Immature natural killer cell (primary cell): Measurements from ENCODE around the gene WWOX. TPM values are rescaled to one million over a fixed set of nuclear protein-coding genes. Genes with fewer than 3 reads are reported as not detected.

Source experiments
- DNase-seq, 3 donors: peaks; one replicate each; pipeline ENCODE4 v3.0.0; 2022; ENCODE audit warnings: mixed read lengths in 1 of 3
- H3K27ac Mint-ChIP-seq, 6 donors: one replicate each; pipeline ENCODE4 v1.8.0; 2020; ENCODE audit warnings: mixed read lengths in 6 of 6, mild to moderate bottlenecking in 5 of 6, inconsistent platforms in 4 of 6, moderate library complexity in 3 of 6
- H3K27me3 Mint-ChIP-seq, 3 donors: one replicate each; pipeline ENCODE4 v1.8.0; 2020 to 2021; ENCODE audit warnings: low read depth in 3 of 3, mild to moderate bottlenecking in 3 of 3, mixed read lengths in 3 of 3, moderate library complexity in 3 of 3, inconsistent platforms in 1 of 3
- H3K36me3 Mint-ChIP-seq, 3 donors: one replicate each; pipeline ENCODE4 v1.8.0; 2020; ENCODE audit warnings: mixed read lengths in 3 of 3, inconsistent platforms in 2 of 3, mild to moderate bottlenecking in 2 of 3
- H3K4me1 Mint-ChIP-seq, 2 donors: one replicate each; pipeline ENCODE4 v1.8.0; 2020; ENCODE audit warnings: inconsistent platforms in 2 of 2, mild to moderate bottlenecking in 2 of 2, mixed read lengths in 2 of 2, moderate library complexity in 1 of 2
- H3K4me3 Mint-ChIP-seq, 5 donors: one replicate each; pipeline ENCODE4 v1.8.0; 2020; ENCODE audit warnings: mild to moderate bottlenecking in 5 of 5, mixed read lengths in 5 of 5, inconsistent platforms in 3 of 5, moderate library complexity in 3 of 5
- H3K9me3 Mint-ChIP-seq, 6 donors: one replicate each; pipeline ENCODE4 v1.8.0; 2020; ENCODE audit warnings: mild to moderate bottlenecking in 6 of 6, mixed read lengths in 6 of 6, inconsistent platforms in 4 of 6, moderate library complexity in 3 of 6
- polyA plus RNA-seq, 3 donors: library from polyadenylated mRNA; unstranded; fragments of 300-500 nt; fragmentation: Illumina TruSeq; gene quantifications; one replicate each; pipeline ENCODE4 v1.2.3, GENCODE V29; 2021

The WWOX gene
- polyA plus RNA-seq, 3 donors from 2014 or later, result 9.0 to 13.9 (median 12.3) TPM

GRCh38 chr16:78290395-78290794 lies 190.9 kb downstream of the WWOX start:
- Mint-ChIP-seq H3K36me3 (peaks cover 0 to 7% (median 0%) of the 10 kb centered on the region in 3 donors), H3K27ac (no peak overlapping the region), H3K4me1 (no peaks in the 10 kb centered on the region), H3K9me3 (no peaks in the 10 kb centered on the region), H3K4me3 (no peak overlapping the region), H3K27me3 (peaks cover 0 to 4% (median 4%) of the 10 kb centered on the region in 3 donors)
- no peak for DNase-seq

GRCh38 chr16:78290872-78291591 lies 191.6 kb downstream of the WWOX start:
- Mint-ChIP-seq H3K27ac (no peak overlapping the region), H3K4me1 (no peaks in the 10 kb centered on the region), H3K27me3 (peaks cover 0 to 4% (median 4%) of the 10 kb centered on the region in 3 donors), H3K36me3 (peaks cover 0 to 7% (median 0%) of the 10 kb centered on the region in 3 donors), H3K9me3 (no peaks in the 10 kb centered on the region), H3K4me3 (no peak overlapping the region)
- no peak for DNase-seq

- Mint-ChIP-seq H3K27me3 (peaks cover 0 to 4% (median 4%) of the 10 kb centered on the region in 3 donors), H3K27ac (no peak overlapping the region)
These were observed 192.2 kb downstream of the WWOX start for GRCh38 chr16:78291604-78292003.

GRCh38 chr16:78292086-78292843 lies 192.8 kb downstream of the WWOX start:
- H3K27me3 Mint-ChIP-seq, result peaks cover 0 to 4% (median 4%) of the 10 kb centered on the region in 3 donors
- no peak overlapping the region for H3K27ac Mint-ChIP-seq
- H3K9me3 Mint-ChIP-seq, result no peaks in the 10 kb centered on the region
- H3K4me1 Mint-ChIP-seq, result no peaks in the 10 kb centered on the region
- peaks cover 0 to 7% (median 0%) of the 10 kb centered on the region in 3 donors for H3K36me3 Mint-ChIP-seq
- no peak for DNase-seq
- H3K4me3 Mint-ChIP-seq, result no peak overlapping the region

More at GRCh38 chr16:78291604-78292003, 192.2 kb downstream of the WWOX start:
- Mint-ChIP-seq H3K36me3 (peaks cover 0 to 7% (median 0%) of the 10 kb centered on the region in 3 donors), H3K4me3 (no peak overlapping the region), H3K9me3 (no peaks in the 10 kb centered on the region), H3K4me1 (no peaks in the 10 kb centered on the region)
- DNase-seq, result no peak

- no peaks in the 10 kb centered on the region for H3K9me3 Mint-ChIP-seq
- H3K4me3 Mint-ChIP-seq, result no peak overlapping the region
- no peak overlapping the region for H3K27ac Mint-ChIP-seq
- no peaks in the 10 kb centered on the region for H3K4me1 Mint-ChIP-seq
- peaks cover 0 to 4% (median 4%) of the 10 kb centered on the region in 3 donors for H3K27me3 Mint-ChIP-seq
- H3K36me3 Mint-ChIP-seq, result peaks cover 0 to 7% (median 4%) of the 10 kb centered on the region in 3 donors
- no peak for DNase-seq
These were observed 193.5 kb downstream of the WWOX start for GRCh38 chr16:78292844-78293380.

- Mint-ChIP-seq H3K9me3 (no peaks in the 10 kb centered on the region), H3K27ac (no peak overlapping the region), H3K27me3 (peaks cover 0 to 4% (median 4%) of the 10 kb centered on the region in 3 donors), H3K4me3 (no peak overlapping the region), H3K4me1 (no peaks in the 10 kb centered on the region), H3K36me3 (peaks cover 0 to 7% (median 5%) of the 10 kb centered on the region in 3 donors)
- no peak for DNase-seq
These were observed 195.2 kb downstream of the WWOX start for GRCh38 chr16:78294538-78295225.

GRCh38 chr16:78297066-78297666 lies 197.7 kb downstream of the WWOX start:
- Mint-ChIP-seq H3K4me3 (no peak overlapping the region), H3K9me3 (no peaks in the 10 kb centered on the region), H3K27me3 (peaks cover 0 to 4% (median 2%) of the 10 kb centered on the region in 3 donors), H3K4me1 (no peaks in the 10 kb centered on the region), H3K36me3 (peaks cover 0 to 7% (median 5%) of the 10 kb centered on the region in 3 donors), H3K27ac (no peak overlapping the region)
- no peak for DNase-seq

GRCh38 chr16:78298986-78299385 lies 199.5 kb downstream of the WWOX start:
- H3K27ac Mint-ChIP-seq, result no peak overlapping the region
- peaks cover 0 to 6% (median 5%) of the 10 kb centered on the region in 3 donors for H3K36me3 Mint-ChIP-seq
- DNase-seq, result no peak
- peaks cover 0 to under 1% (median 0%) of the 10 kb centered on the region in 6 donors for H3K9me3 Mint-ChIP-seq
- no peak overlapping the region for H3K4me3 Mint-ChIP-seq
- no peaks in the 10 kb centered on the region for H3K4me1 Mint-ChIP-seq
- peaks cover 0 to 4% (median under 1%) of the 10 kb centered on the region in 3 donors for H3K27me3 Mint-ChIP-seq

- no peak for DNase-seq
- H3K27me3 Mint-ChIP-seq, result peaks cover 0 to 4% (median 4%) of the 10 kb centered on the region in 3 donors
- H3K9me3 Mint-ChIP-seq, result peaks cover 0 to 2% (median 0%) of the 10 kb centered on the region in 6 donors
- H3K4me1 Mint-ChIP-seq, result no peaks in the 10 kb centered on the region
- H3K36me3 Mint-ChIP-seq, result peaks cover 0 to 5% (median 5%) of the 10 kb centered on the region in 3 donors
- no peak overlapping the region for H3K4me3 Mint-ChIP-seq
- H3K27ac Mint-ChIP-seq, result no peak overlapping the region
These were observed 201.0 kb downstream of the WWOX start for GRCh38 chr16:78300469-78300868.

GRCh38 chr16:78303946-78304345 lies 204.5 kb downstream of the WWOX start:
- no peak for DNase-seq
- Mint-ChIP-seq H3K27me3 (peaks cover 4 to 8% (median 6%) of the 10 kb centered on the region in 3 donors), H3K9me3 (peaks cover 0 to 2% (median 0%) of the 10 kb centered on the region in 6 donors), H3K4me3 (no peak overlapping the region), H3K27ac (no peak overlapping the region), H3K36me3 (peaks cover 0 to 7% (median 5%) of the 10 kb centered on the region in 3 donors), H3K4me1 (peaks cover 2 to 10% of the 10 kb centered on the region in 2 donors)

GRCh38 chr16:78306361-78306760 lies 206.9 kb downstream of the WWOX start:
- Mint-ChIP-seq H3K4me3 (no peak overlapping the region), H3K36me3 (peaks cover 0 to 7% (median 5%) of the 10 kb centered on the region in 3 donors), H3K27ac (no peak overlapping the region), H3K9me3 (peaks cover 0 to 2% (median 0%) of the 10 kb centered on the region in 6 donors), H3K4me1 (peaks cover 22 to 32% of the 10 kb centered on the region in 2 donors), H3K27me3 (peaks cover 8 to 13% (median 9%) of the 10 kb centered on the region in 3 donors)
- no peak for DNase-seq

GRCh38 chr16:78307824-78308528 lies 208.5 kb downstream of the WWOX start:
- Mint-ChIP-seq H3K9me3 (peaks cover 0 to 2% (median 0%) of the 10 kb centered on the region in 6 donors), H3K27ac (no peak overlapping the region), H3K36me3 (peaks cover 0 to 7% (median 5%) of the 10 kb centered on the region in 3 donors), H3K4me3 (peak overlapping the region in 1 of 5 donors; percentile 14), H3K27me3 (peaks cover 8 to 14% (median 9%) of the 10 kb centered on the region in 3 donors), H3K4me1 (peaks cover 23 to 40% of the 10 kb centered on the region in 2 donors)
- DNase-seq, result no peak
